Endothelial cell of umbilical vein (primary cell): Measurements from ENCODE around the gene ETHE1. TPM values are rescaled to one million over a fixed set of nuclear protein-coding genes. Genes with fewer than 3 reads are reported as not detected.
"Not testable (repeated sequence)": the region's sequence is repeated elsewhere in the genome, so short reads cannot be mapped to it uniquely, and the experiment has no call there.

Source experiments
- BruUV-seq: library from RNA; stranded (reverse); fragments of 400-500 nt; replicated peaks from 2 replicates; lab custom pipeline; 2021; lab: Mats Ljungman, UMichigan
- CTCF ChIA-PET: fragments of 300-600, 350-600 bp; sonication (Branson Sonifier 250); formaldehyde crosslinking; loops from one replicate; lab custom pipeline; 2021; ENCODE audit warnings: antibody characterized with exemption, inconsistent platforms; lab: Charles Lee
- POLR2A ChIA-PET: fragments of 300-600, 350-600 bp; sonication (Branson Sonifier 250); formaldehyde crosslinking; loops from one replicate; lab custom pipeline; 2021; ENCODE audit warnings: antibody characterized with exemption, inconsistent platforms; lab: Charles Lee
- DNase-seq: peaks from one replicate; pipeline ENCODE4 v3.0.0-alpha.2; 2011; ENCODE audit warnings: low read depth, low spot score
- FAIRE-seq: peaks from 2 replicates; lab custom pipeline; 2011; peaks lifted over from hg19 to GRCh38; lab: Jason Lieb, UNC
- H2AFZ ChIP-seq: 2 replicates; pipeline ENCODE4 v1.6.0; 2012; ENCODE audit warnings: low read depth, low read length, control low read depth, inconsistent platforms
- H3K27ac ChIP-seq: 2 replicates; pipeline ENCODE4 v1.5.1; 2011; ENCODE audit warnings: low read depth, mild to moderate bottlenecking, control low read depth, low read length, moderate library complexity; ENCODE audit not compliant: insufficient read depth
- H3K27me3 ChIP-seq, 2 experiments: 2 replicates each; pipeline versions ENCODE4 v1.6.0 to v1.6.1; 2011; ENCODE audit warnings: low read length in 2 of 2, mixed read lengths in 1 of 2; ENCODE audit not compliant: control insufficient read depth in 2 of 2, insufficient read depth in 2 of 2
- H3K36me3 ChIP-seq, 2 experiments: 2 replicates in 1 of 2; 3 replicates in 1 of 2; pipeline ENCODE4 v1.5.1; 2011; ENCODE audit warnings: low read length in 2 of 2, mild to moderate bottlenecking in 1 of 2, moderate library complexity in 1 of 2; ENCODE audit not compliant: control insufficient read depth in 2 of 2, insufficient read depth in 2 of 2; ENCODE audit errors: extremely low read depth in 1 of 2
- H3K4me1 ChIP-seq: 3 replicates; pipeline ENCODE4 v1.5.1; 2011; ENCODE audit warnings: mild to moderate bottlenecking, low read length; ENCODE audit not compliant: control insufficient read depth, insufficient read depth; ENCODE audit errors: extremely low read depth
- H3K4me2 ChIP-seq: 2 replicates; pipeline ENCODE4 v1.6.1; 2011; ENCODE audit warnings: low read length, control low read depth, mixed read lengths; ENCODE audit not compliant: insufficient read depth
- H3K4me3 ChIP-seq, 3 experiments: fragments of 200-600 bp in 1 of 3; sonication (generic), shearing (Covaris generic) in 1 of 3; replicated peaks in 1 of 3; 2 replicates each; pipeline ENCODE4 v1.5.1; 2011 to 2016; ENCODE audit warnings: control low read depth in 3 of 3, low read length in 3 of 3, mild to moderate bottlenecking in 2 of 3, inconsistent platforms in 1 of 3, low read depth in 1 of 3, moderate library complexity in 1 of 3; ENCODE audit not compliant: insufficient read depth in 1 of 3
- H3K79me2 ChIP-seq: 2 replicates; pipeline ENCODE4 v1.6.0; 2012; ENCODE audit warnings: low read length, inconsistent platforms; ENCODE audit not compliant: control insufficient read depth, insufficient read depth
- H3K9ac ChIP-seq: replicated peaks from 2 replicates; pipeline ENCODE3; 2011; ENCODE audit warnings: low read length, control low read depth; ENCODE audit not compliant: insufficient read depth; ENCODE audit errors: extremely low read depth
- H3K9me1 ChIP-seq: replicated peaks from 3 replicates; pipeline ENCODE4 v1.6.0; 2011; ENCODE audit warnings: mild to moderate bottlenecking, low read length; ENCODE audit not compliant: control insufficient read depth, insufficient read depth; ENCODE audit errors: extremely low read depth
- H3K9me3 ChIP-seq: replicated peaks from 2 replicates; pipeline ENCODE4 v1.5.1; 2012; ENCODE audit warnings: low read length, inconsistent platforms; ENCODE audit not compliant: control insufficient read depth, insufficient read depth
- H4K20me1 ChIP-seq: replicated peaks from 2 replicates; pipeline ENCODE3; 2011; ENCODE audit warnings: mild to moderate bottlenecking, low read length; ENCODE audit not compliant: control insufficient read depth, insufficient read depth; ENCODE audit errors: extremely low read depth
- CTCF ChIP-seq, 2 donors: IDR thresholded peaks; 1 replicate in 1 of 2; 2 replicates in 1 of 2; pipeline ENCODE4 v1.5.1; 2011; ENCODE audit warnings: low read length in 2 of 2, mild to moderate bottlenecking in 2 of 2, moderate library complexity in 2 of 2, control low read depth in 1 of 2, inconsistent platforms in 1 of 2, low read depth in 1 of 2; ENCODE audit not compliant: insufficient read depth in 1 of 2; ENCODE audit errors: extremely low read depth in 1 of 2
- EZH2 ChIP-seq: IDR thresholded peaks from 2 replicates; pipeline ENCODE4 v1.6.1; 2012; ENCODE audit warnings: borderline replicate concordance, low read depth, mild to moderate bottlenecking, moderate library complexity, low read length, inconsistent platforms; ENCODE audit not compliant: severe bottlenecking
- FOS ChIP-seq: IDR thresholded peaks from 2 replicates; pipeline ENCODE4 v1.6.1; 2011; ENCODE audit warnings: mild to moderate bottlenecking, low read length, moderate library complexity, borderline replicate concordance; ENCODE audit not compliant: insufficient read depth
- GATA2 ChIP-seq: IDR thresholded peaks from 2 replicates; pipeline ENCODE4 v1.7.0; 2011; ENCODE audit warnings: low read depth, mild to moderate bottlenecking, moderate library complexity, mixed read lengths, low read length; ENCODE audit not compliant: insufficient read length, insufficient read depth
- JUN ChIP-seq: IDR thresholded peaks from 2 replicates; pipeline ENCODE4 v1.6.1; 2011; ENCODE audit warnings: borderline replicate concordance, low read depth; ENCODE audit not compliant: insufficient read length, insufficient read depth
- MAX ChIP-seq: IDR thresholded peaks from 2 replicates; pipeline ENCODE4 v1.6.1; 2011; ENCODE audit not compliant: insufficient read depth, insufficient read length
- MYC ChIP-seq: IDR thresholded peaks from one replicate; pipeline ENCODE4 v1.6.1; 2011; ENCODE audit warnings: mild to moderate bottlenecking, low read depth, low read length
- POLR2A ChIP-seq: IDR thresholded peaks from 2 replicates; pipeline ENCODE4 v1.6.1; 2012; ENCODE audit warnings: low read depth, mild to moderate bottlenecking, control low read depth, low read length
- POLR2AphosphoS5 ChIP-seq: IDR thresholded peaks from 2 replicates; pipeline ENCODE4 v1.6.1; 2012; ENCODE audit warnings: low read depth, mild to moderate bottlenecking, control low read depth, low read length, moderate library complexity; ENCODE audit not compliant: insufficient read depth
- dilution Hi-C: fragments of 300-500 bp; cut with MboI; formaldehyde crosslinking; loops from one replicate; pipeline ENCODE4 v1.15.0; 2019; ENCODE audit warnings: low sequenced_read_pairs; ENCODE audit not compliant: extremely low pct_ligation_motif_present
- intact Hi-C: fragments of 100-400 bp; cut with micrococcal nuclease; formaldehyde crosslinking; loops from one replicate; pipeline ENCODE4 v1.10.0; 2022
- polyA plus RNA-seq, 4 experiments: library from polyadenylated mRNA; depleted of rRNA in 3 of 4; stranded (reverse) in 3 of 4; unstranded in 1 of 4; fragments of >200 nt; gene quantifications; 2 replicates each; pipeline versions ENCODE4 v1.2.1 to v1.2.3, GENCODE V29; 2011 to 2012; ENCODE audit warnings: missing spikeins in 1 of 4
- total RNA-seq: library from RNA; stranded (reverse); gene quantifications from 2 replicates; pipeline ENCODE4 v1.2.3, GENCODE V29; 2021

The ETHE1 gene
- total and polyA plus RNA-seq, 2 donors (not counting 3 experiments of a cell fraction or from before 2014, with no cell fraction given): 34.5 to 124 TPM

GRCh38 chr19:43524922-43525835 is 1.8 kb downstream of the ETHE1 start:
- dilution Hi-C loops: no loop called here
- no TSS peak for BruUV-seq
- no peaks in the 10 kb centered on the region for H3K9me3 ChIP-seq
- TF ChIP-seq POLR2A (no peak), POLR2AphosphoS5 (no peak), EZH2 (no peak), FOS (no peak), MAX (no peak), MYC (no peak), JUN (no peak), GATA2 (no peak), CTCF (IDR thresholded peaks at IDR 0.05; ENCODE audit: extremely low read depth in 1 of 2, insufficient read depth in 1 of 2, low read depth in 1 of 2, low read length in 2 of 2) (no peak)
- H3K27me3 ChIP-seq: no peaks in the 10 kb centered on the region
- H3K79me2 ChIP-seq: peaks cover 19% of the 10 kb centered on the region
- peaks cover 15% of the 10 kb centered on the region for H3K4me1 ChIP-seq
- ChIA-PET CTCF (interaction anchor here (0.7 to 11.6 kb wide), 7 partner anchors 10 to 1085 kb away, joined by 3 to 833 read pairs (median 4); partner anchors contain the start of gene ZNF575), POLR2A (interaction anchor here (1.0 kb wide), 1 partner anchor 8 kb away, joined by 3 read pairs; the partner anchor contains the start of gene ZNF575)
- H3K36me3 ChIP-seq: no peaks in the 10 kb centered on the region
- FAIRE-seq (peak; percentile 83), DNase-seq (peak; percentile 51)
- H4K20me1 ChIP-seq: no peaks in the 10 kb centered on the region
- intact Hi-C loops: loop anchor here (5.0 kb wide), 1 partner anchor 63 kb away; no protein-coding TSS in a partner anchor
- H3K4me3 ChIP-seq: peak overlapping the region; percentile 82 to 97 (median 83)
- peak overlapping the region; percentile 54 for H3K4me2 ChIP-seq
- peak overlapping the region; percentile 67 for H2AFZ ChIP-seq
- H3K9me1 ChIP-seq: no peaks in the 10 kb centered on the region
- H3K9ac ChIP-seq: peak overlapping the region; percentile 17
- H3K27ac ChIP-seq: peak overlapping the region; percentile 30

- H3K4me3 ChIP-seq, H3K36me3 ChIP-seq, FAIRE-seq, BruUV-seq, DNase-seq, H3K4me2 ChIP-seq, H3K27ac ChIP-seq, H3K9ac ChIP-seq, H3K27me3 ChIP-seq, H3K9me3 ChIP-seq, intact Hi-C loops, H3K9me1 ChIP-seq, H4K20me1 ChIP-seq, dilution Hi-C loops, H2AFZ ChIP-seq: not testable (repeated sequence)
- POLR2A ChIA-PET: interaction anchor here (0.6 kb wide), 1 partner anchor 84 kb away, joined by 4 read pairs; no protein-coding TSS in a partner anchor
- Histone ChIP-seq H3K79me2 (peaks cover 19% of the 10 kb centered on the region), H3K4me1 (peaks cover 15% of the 10 kb centered on the region)
- CTCF ChIA-PET: interaction anchor here (11.6 kb wide), 1 partner anchor 77 kb away, joined by 833 read pairs; no protein-coding TSS in a partner anchor
Measured at GRCh38 chr19:43523696-43524095, 3.3 kb downstream of the ETHE1 start.
